Measurements from ENCODE around the gene CACNA2D1. TPM values are rescaled to one million over a fixed set of nuclear protein-coding genes. Genes with fewer than 3 reads are reported as not detected.

The CACNA2D1 gene
- total RNA-seq, 1 experiment from 2014 or later, result 36.2 TPM

- Histone ChIP-seq H3K4me1 (ENCODE audit: insufficient read depth, low read length) (no peaks in the 10 kb centered on the region), H3K56ac (ENCODE audit: insufficient read length, low read depth, low read length) (no peak overlapping the region), H3K9me3 (ENCODE audit: control insufficient read depth, low read depth, low read length) (no peaks in the 10 kb centered on the region), H3K9ac (ENCODE audit: extremely low read depth, insufficient read length, low read length) (no peak overlapping the region), H2BK20ac (ENCODE audit: low read depth, low read length, poor library complexity, severe bottlenecking) (no peak overlapping the region), H3K27ac (ENCODE audit: insufficient read length, low read depth, low read length) (no peak overlapping the region), H2BK12ac (ENCODE audit: insufficient read length, low read depth, low read length) (no peak overlapping the region), H2AK5ac (ENCODE audit: insufficient read length, low read length) (no peak overlapping the region), H4K5ac (ENCODE audit: insufficient read length, low read depth, low read length) (no peak overlapping the region), H3K4me2 (ENCODE audit: insufficient read depth, insufficient read length, low read length) (no peak overlapping the region), H4K8ac (replicated peaks; ENCODE audit: insufficient read length, low read depth, low read length) (no peak overlapping the region), H3K23ac (ENCODE audit: insufficient read length, low read depth, low read length) (no peak overlapping the region), H3K18ac (ENCODE audit: insufficient read length, low read depth, low read length) (no peak overlapping the region), H4K20me1 (ENCODE audit: control insufficient read depth, insufficient read depth, insufficient read length) (no peaks in the 10 kb centered on the region), H2AFZ (ENCODE audit: low read length) (no peak overlapping the region), H3K14ac (ENCODE audit: insufficient read depth, low read length) (no peak overlapping the region), H2BK120ac (ENCODE audit: low read depth, low read length, poor library complexity, severe bottlenecking) (no peak overlapping the region), H3K27me3 (ENCODE audit: insufficient read depth, low read length) (no peaks in the 10 kb centered on the region), H2BK5ac (ENCODE audit: insufficient read length, low read length) (no peak overlapping the region), H2BK15ac (ENCODE audit: low read depth, low read length) (no peak overlapping the region), H3K79me1 (ENCODE audit: insufficient read depth, low read depth, low read length, poor library complexity, severe bottlenecking) (no peaks in the 10 kb centered on the region), H3T11ph (ENCODE audit: low read length) (no peak overlapping the region), H3K79me2 (ENCODE audit: insufficient read depth, low read length) (no peaks in the 10 kb centered on the region), H3K23me2 (ENCODE audit: insufficient read length, low read depth, low read length, poor library complexity, severe bottlenecking) (no peaks in the 10 kb centered on the region), H4K91ac (ENCODE audit: insufficient read length, low read depth, low read length) (no peak overlapping the region), H3K4ac (ENCODE audit: low read depth, low read length) (no peak overlapping the region)
- no peak for TF ChIP-seq CTCF (conservative IDR thresholded peaks at IDR 0.05)
- no peaks in the 10 kb centered on the region for H3K9me3 Mint-ChIP-seq
- no peak for DNase-seq
- no peak overlapping the region for H3K4me3 Mint-ChIP-seq
- peaks cover 14 to 15% of the 10 kb centered on the region in 2 experiments for H3K4me1 Mint-ChIP-seq
- H3K27ac Mint-ChIP-seq, result no peak overlapping the region
- no peaks in the 10 kb centered on the region for H3K36me3 Mint-ChIP-seq (ENCODE audit: insufficient read depth in 1 of 3, low read depth in 3 of 3)
- WGBS (ENCODE audit: extremely low coverage, insufficient read length, low lambda C conversion rate), result no CpG with 5 or more reads among the region's 1 CpG
- H3K27me3 Mint-ChIP-seq (ENCODE audit: low read depth), result no peaks in the 10 kb centered on the region
Observed at GRCh38 chr7:82270870-82271269, 172.7 kb downstream of the CACNA2D1 start.
